Caco-2 (cell line): ENCODE results near the gene IQCN. TPM values are rescaled to one million over a fixed set of nuclear protein-coding genes. Genes with fewer than 3 reads are reported as not detected.

ENCODE experiments used
- BruUV-seq: library from RNA; stranded (reverse); fragments of 400-500 nt; replicated peaks from 2 replicates; lab custom pipeline; 2021; lab: Mats Ljungman, UMichigan
- CTCF ChIA-PET: fragments of 300-600 bp; sonication (Branson Sonifier 250); formaldehyde crosslinking; loops from one replicate; lab custom pipeline; 2022; ENCODE audit warnings: antibody characterized with exemption; lab: Charles Lee
- POLR2A ChIA-PET: fragments of 300-600 bp; sonication (Branson Sonifier 250); formaldehyde crosslinking; loops from one replicate; lab custom pipeline; 2022; ENCODE audit warnings: antibody characterized with exemption; lab: Charles Lee
- DNase-seq, 2 experiments: peaks; one replicate each; pipeline versions ENCODE4 v3.0.0 to v3.0.0-alpha.2; 2020 to 2022
- H3K27me3 ChIP-seq: replicated peaks from 2 replicates; pipeline ENCODE4 v1.6.0; 2011; ENCODE audit warnings: low read length; ENCODE audit not compliant: control insufficient read depth, insufficient read depth
- H3K36me3 ChIP-seq: 2 replicates; pipeline ENCODE4 v1.5.1; 2011; ENCODE audit warnings: low read length; ENCODE audit not compliant: control insufficient read depth, insufficient read depth
- H3K4me1 ChIP-seq: fragments of 250-450 bp; sonication (Bioruptor Pico); 2 replicates; pipeline ENCODE4 v1.5.1; 2020; ENCODE audit warnings: mild to moderate bottlenecking
- H3K4me3 ChIP-seq: 2 replicates; pipeline ENCODE4 v1.5.1; 2011; ENCODE audit warnings: low read depth, mild to moderate bottlenecking, control low read depth, low read length
- H3K9me3 ChIP-seq: fragments of 250-450 bp; sonication (Bioruptor Pico); 2 replicates; pipeline ENCODE4 v1.5.1; 2020; ENCODE audit warnings: mild to moderate bottlenecking, moderate library complexity
- H3K27ac Mint-ChIP-seq: one replicate; pipeline ENCODE4 v1.8.0; 2022; ENCODE audit warnings: mixed read lengths; ENCODE audit not compliant: unreplicated experiment
- H3K27me3 Mint-ChIP-seq: one replicate; pipeline ENCODE4 v1.8.0; 2022; ENCODE audit warnings: mixed read lengths; ENCODE audit not compliant: insufficient read depth, unreplicated experiment
- H3K36me3 Mint-ChIP-seq: one replicate; pipeline ENCODE4 v1.8.0; 2022; ENCODE audit warnings: mild to moderate bottlenecking, mixed read lengths; ENCODE audit not compliant: insufficient read depth, unreplicated experiment
- H3K4me1 Mint-ChIP-seq: one replicate; pipeline ENCODE4 v1.8.0; 2022; ENCODE audit warnings: low read depth, mixed read lengths; ENCODE audit not compliant: unreplicated experiment
- H3K4me3 Mint-ChIP-seq: one replicate; pipeline ENCODE4 v1.8.0; 2022; ENCODE audit warnings: mild to moderate bottlenecking, moderate library complexity, mixed read lengths; ENCODE audit not compliant: unreplicated experiment
- H3K9me3 Mint-ChIP-seq: one replicate; pipeline ENCODE4 v1.8.0; 2022; ENCODE audit warnings: mixed read lengths; ENCODE audit not compliant: unreplicated experiment
- intact Hi-C: fragments of 100-400 bp; cut with micrococcal nuclease; formaldehyde crosslinking; loops from one replicate; pipeline ENCODE4 v1.10.0; 2022; ENCODE audit not compliant: unreplicated experiment
- total RNA-seq: library from RNA; stranded (reverse); gene quantifications from 2 replicates; pipeline ENCODE4 v1.2.3, GENCODE V29; 2022
- TF ChIP-seq, protein P1 (sequence below), 2 experiments: fragments of 200-600 bp in 1 of 2; IDR thresholded peaks; 1 replicate in 1 of 2; 2 replicates in 1 of 2; pipeline versions ENCODE4 v1.5.1 to v1.8.0; 2011 to 2022; ENCODE audit warnings: antibody characterized with exemption in 1 of 2, control low read depth in 1 of 2, inconsistent platforms in 1 of 2, low read depth in 1 of 2, low read length in 1 of 2, mild to moderate bottlenecking in 1 of 2, moderate library complexity in 1 of 2; ENCODE audit not compliant: insufficient read depth in 1 of 2, severe bottlenecking in 1 of 2, unreplicated experiment in 1 of 2

The IQCN gene
- total RNA-seq, 1 experiment from 2014 or later = 2.1 TPM

DNA sequence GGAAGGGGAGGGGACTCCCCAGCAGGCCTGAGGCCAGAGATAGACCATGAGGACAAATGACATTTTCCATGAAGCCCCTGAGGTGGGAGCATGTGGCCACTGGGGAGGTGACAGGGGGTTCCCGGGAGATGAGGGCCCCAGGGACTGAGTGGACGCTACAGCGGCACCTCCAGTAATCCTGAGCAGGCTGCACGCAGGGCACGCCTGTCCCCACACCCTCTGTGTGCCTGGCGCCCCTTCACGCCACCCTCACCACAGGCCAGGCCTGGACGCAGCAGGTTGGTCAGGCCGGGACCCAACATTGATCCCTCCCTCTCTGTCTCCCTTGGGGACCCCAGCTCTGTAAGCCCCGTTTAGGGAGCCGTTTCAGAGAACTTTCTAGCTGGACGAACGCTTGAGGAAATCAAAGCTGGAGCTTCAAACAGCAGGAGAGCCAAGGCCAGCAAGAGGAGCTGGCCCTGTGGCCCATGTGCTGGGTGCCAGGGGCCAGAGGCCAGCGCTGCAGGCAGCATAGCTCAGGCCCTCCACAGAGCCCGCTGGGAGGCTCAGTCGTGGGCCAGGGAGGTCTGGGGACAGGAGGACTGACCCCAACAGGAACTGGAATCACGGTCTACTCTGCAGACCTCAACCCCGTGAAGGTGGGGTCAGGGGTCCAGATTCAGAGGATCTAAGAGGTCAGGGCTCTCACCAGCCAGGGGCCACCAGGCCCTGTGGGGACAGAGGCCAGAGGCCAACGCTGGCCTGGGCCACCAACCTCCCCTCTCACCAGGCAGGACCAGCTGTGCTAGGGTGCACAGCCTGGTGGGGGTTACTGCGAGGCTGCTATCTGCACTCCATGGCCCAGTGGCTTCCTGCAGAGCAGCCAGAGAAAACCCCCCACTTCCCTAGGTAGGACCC is 34.0 kb upstream of the IQCN start:
- Histone ChIP-seq H3K9me3 (no peaks in the 10 kb centered on the region), H3K36me3 (peaks cover 2% of the 10 kb centered on the region; the same call in 1 of the 2 replicates), H3K27me3 (no peaks in the 10 kb centered on the region), H3K4me3 (no peak overlapping the region), H3K4me1 (peaks cover 48% of the 10 kb centered on the region)
- TF ChIP-seq, protein P1, sequence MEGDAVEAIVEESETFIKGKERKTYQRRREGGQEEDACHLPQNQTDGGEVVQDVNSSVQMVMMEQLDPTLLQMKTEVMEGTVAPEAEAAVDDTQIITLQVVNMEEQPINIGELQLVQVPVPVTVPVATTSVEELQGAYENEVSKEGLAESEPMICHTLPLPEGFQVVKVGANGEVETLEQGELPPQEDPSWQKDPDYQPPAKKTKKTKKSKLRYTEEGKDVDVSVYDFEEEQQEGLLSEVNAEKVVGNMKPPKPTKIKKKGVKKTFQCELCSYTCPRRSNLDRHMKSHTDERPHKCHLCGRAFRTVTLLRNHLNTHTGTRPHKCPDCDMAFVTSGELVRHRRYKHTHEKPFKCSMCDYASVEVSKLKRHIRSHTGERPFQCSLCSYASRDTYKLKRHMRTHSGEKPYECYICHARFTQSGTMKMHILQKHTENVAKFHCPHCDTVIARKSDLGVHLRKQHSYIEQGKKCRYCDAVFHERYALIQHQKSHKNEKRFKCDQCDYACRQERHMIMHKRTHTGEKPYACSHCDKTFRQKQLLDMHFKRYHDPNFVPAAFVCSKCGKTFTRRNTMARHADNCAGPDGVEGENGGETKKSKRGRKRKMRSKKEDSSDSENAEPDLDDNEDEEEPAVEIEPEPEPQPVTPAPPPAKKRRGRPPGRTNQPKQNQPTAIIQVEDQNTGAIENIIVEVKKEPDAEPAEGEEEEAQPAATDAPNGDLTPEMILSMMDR (IDR thresholded peaks at IDR 0.05; ENCODE audit: insufficient read depth in 1 of 2, low read depth in 1 of 2, low read length in 1 of 2, severe bottlenecking in 1 of 2, unreplicated experiment in 1 of 2) = no peak
- H3K9me3 Mint-ChIP-seq = no peaks in the 10 kb centered on the region
- CTCF ChIA-PET = no interaction called here
- intact Hi-C loops = no loop called here
- peaks cover 30% of the 10 kb centered on the region for H3K36me3 Mint-ChIP-seq
- POLR2A ChIA-PET = interaction anchor here (0.9 kb wide), 1 partner anchor 29 kb away, joined by 5 read pairs; no protein-coding TSS in a partner anchor
- no peak overlapping the region for H3K27ac Mint-ChIP-seq
- BruUV-seq = no TSS peak
- no peak overlapping the region for H3K4me3 Mint-ChIP-seq
- H3K4me1 Mint-ChIP-seq = peaks cover 7% of the 10 kb centered on the region
- DNase-seq = no peak
- no peaks in the 10 kb centered on the region for H3K27me3 Mint-ChIP-seq

DNA sequence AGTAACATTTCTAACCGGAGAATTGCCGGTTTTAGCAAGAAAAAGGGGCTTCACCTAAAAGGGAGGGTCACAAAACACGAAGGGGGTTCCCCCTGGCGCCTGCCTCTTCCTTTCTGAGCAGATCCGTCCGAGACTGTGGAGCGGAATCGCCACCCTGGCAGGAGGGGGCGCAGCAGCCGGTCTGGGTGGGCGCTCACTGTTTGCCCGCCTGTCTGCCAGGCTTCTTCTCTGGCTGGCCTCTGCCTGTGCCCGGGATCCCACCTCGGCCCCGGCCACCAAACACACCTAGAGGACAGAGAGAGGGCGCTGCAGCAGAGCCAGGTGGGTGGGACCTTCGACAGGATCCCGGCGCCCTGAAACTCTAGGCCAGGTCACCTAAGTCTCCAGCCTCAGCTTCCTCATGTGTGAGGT is 33.0 kb upstream of the IQCN start:
- no peaks in the 10 kb centered on the region for H3K9me3 Mint-ChIP-seq
- H3K4me1 Mint-ChIP-seq = peaks cover 9% of the 10 kb centered on the region
- ChIA-PET POLR2A (no interaction called here), CTCF (no interaction called here)
- intact Hi-C loops = no loop called here
- Histone ChIP-seq H3K9me3 (no peaks in the 10 kb centered on the region), H3K4me3 (no peak overlapping the region), H3K4me1 (peaks cover 40% of the 10 kb centered on the region), H3K36me3 (peaks cover 2% of the 10 kb centered on the region; the same call in 1 of the 2 replicates), H3K27me3 (no peaks in the 10 kb centered on the region)
- TF ChIP-seq, protein P1 (IDR thresholded peaks at IDR 0.05; ENCODE audit: insufficient read depth in 1 of 2, low read depth in 1 of 2, low read length in 1 of 2, severe bottlenecking in 1 of 2, unreplicated experiment in 1 of 2) = no peak
- DNase-seq = no peak
- H3K36me3 Mint-ChIP-seq = peaks cover 33% of the 10 kb centered on the region
- no TSS peak for BruUV-seq
- no peaks in the 10 kb centered on the region for H3K27me3 Mint-ChIP-seq
- no peak overlapping the region for H3K4me3 Mint-ChIP-seq
- no peak overlapping the region for H3K27ac Mint-ChIP-seq

DNA sequence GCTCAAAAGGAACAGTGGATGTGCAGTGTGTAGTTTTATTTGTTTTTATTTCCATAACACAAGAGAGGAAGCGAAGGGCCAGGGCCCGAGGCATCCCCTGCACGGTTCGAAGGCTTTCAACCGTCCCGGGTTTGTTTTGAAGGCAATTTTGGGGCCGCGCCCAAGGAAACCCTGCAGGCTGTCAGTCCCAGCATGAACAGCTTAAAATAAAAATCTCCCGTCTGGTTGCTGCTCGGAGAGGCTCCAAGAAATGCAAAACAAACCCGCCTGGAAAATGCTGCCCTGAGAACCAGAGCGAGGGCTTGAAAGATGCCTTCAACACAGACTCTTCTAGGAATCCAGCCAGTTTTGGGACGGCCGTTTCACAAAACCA is 32.6 kb upstream of the IQCN start:
- TF ChIP-seq, protein P1 (IDR thresholded peaks at IDR 0.05; ENCODE audit: insufficient read depth in 1 of 2, low read depth in 1 of 2, low read length in 1 of 2, severe bottlenecking in 1 of 2, unreplicated experiment in 1 of 2) = no peak
- Mint-ChIP-seq H3K4me1 (peaks cover 9% of the 10 kb centered on the region), H3K9me3 (no peaks in the 10 kb centered on the region), H3K4me3 (no peak overlapping the region), H3K27ac (no peak overlapping the region), H3K36me3 (peaks cover 33% of the 10 kb centered on the region), H3K27me3 (no peaks in the 10 kb centered on the region)
- Histone ChIP-seq H3K4me3 (no peak overlapping the region), H3K27me3 (no peaks in the 10 kb centered on the region), H3K9me3 (no peaks in the 10 kb centered on the region), H3K4me1 (peaks cover 36% of the 10 kb centered on the region), H3K36me3 (no peaks in the 10 kb centered on the region)
- ChIA-PET CTCF (no interaction called here), POLR2A (no interaction called here)
- DNase-seq = no peak
- intact Hi-C loops = no loop called here
- BruUV-seq = TSS peak; percentile 89
